Natural killer cell (primary cell): Measurements from ENCODE around the gene GSTA4. TPM values are rescaled to one million over a fixed set of nuclear protein-coding genes. Genes with fewer than 3 reads are reported as not detected.

Experiments
- ATAC-seq, 3 donors: fragments of 150-1000 bp in 2 of 3; fragments of 200-7000 bp in 1 of 3; cut with Tn5 transposase; 1 replicate in 1 of 3; 2 replicates in 2 of 3; pipeline ENCODE4 v1.10.0; 2021; ENCODE audit warnings: mild to moderate bottlenecking in 2 of 3, moderate library complexity in 2 of 3
- DNase-seq, 2 donors: peaks; one replicate each; pipeline versions ENCODE4 v3.0.0 to v3.0.0-alpha.2; 2013 to 2021; ENCODE audit warnings: mixed read lengths in 1 of 2
- H3K27ac ChIP-seq: one replicate; pipeline ENCODE4 v1.5.1; 2013; ENCODE audit warnings: mild to moderate bottlenecking, low read length
- H3K27me3 ChIP-seq: one replicate; pipeline ENCODE4 v1.6.1; 2013; ENCODE audit warnings: low read length; ENCODE audit not compliant: control insufficient read depth, insufficient read depth
- H3K36me3 ChIP-seq: one replicate; pipeline ENCODE4 v1.6.1; 2013; ENCODE audit warnings: low read length; ENCODE audit not compliant: control insufficient read depth, insufficient read depth
- H3K4me1 ChIP-seq: one replicate; pipeline ENCODE4 v1.6.1; 2013; ENCODE audit warnings: low read length; ENCODE audit not compliant: control insufficient read depth, insufficient read depth
- H3K4me3 ChIP-seq: one replicate; pipeline ENCODE4 v1.5.1; 2013; ENCODE audit warnings: low read length
- H3K9me3 ChIP-seq: one replicate; pipeline ENCODE4 v1.6.1; 2013; ENCODE audit warnings: low read length; ENCODE audit not compliant: control insufficient read depth, insufficient read depth
- H3K27ac Mint-ChIP-seq, 2 donors: one replicate each; pipeline ENCODE4 v1.8.0; 2022; ENCODE audit warnings: mild to moderate bottlenecking in 2 of 2, mixed read lengths in 2 of 2, moderate library complexity in 1 of 2
- H3K27me3 Mint-ChIP-seq, 2 donors: one replicate each; pipeline ENCODE4 v1.8.0; 2022; ENCODE audit warnings: low read depth in 2 of 2, mixed read lengths in 2 of 2
- H3K36me3 Mint-ChIP-seq: one replicate; pipeline ENCODE4 v1.8.0; 2022; ENCODE audit warnings: mixed read lengths
- H3K4me1 Mint-ChIP-seq, 2 donors: one replicate each; pipeline ENCODE4 v1.8.0; 2022; ENCODE audit warnings: mixed read lengths in 2 of 2
- H3K4me3 Mint-ChIP-seq: one replicate; pipeline ENCODE4 v1.8.0; 2022; ENCODE audit warnings: mild to moderate bottlenecking, moderate library complexity, mixed read lengths
- H3K9me3 Mint-ChIP-seq, 2 donors: one replicate each; pipeline ENCODE4 v1.8.0; 2022; ENCODE audit warnings: mixed read lengths in 2 of 2
- WGBS: methylation state at CpG from one replicate; pipeline ENCODE4 v1.1.7; 2013; ENCODE audit warnings: missing lambda C conversion rate; ENCODE audit not compliant: insufficient coverage; 5-methylcytosine and 5-hydroxymethylcytosine counted together
- intact Hi-C: fragments of 100-400 bp; cut with micrococcal nuclease; formaldehyde crosslinking; loops from one replicate; pipeline ENCODE4 v1.14.2; 2022
- total RNA-seq, 4 donors: library from RNA; stranded (reverse); fragments of 120-200 nt in 1 of 4; gene quantifications; one replicate each; pipeline versions ENCODE4 v1.2.3 to v1.2.4, GENCODE V29; 2013 to 2022
- TF ChIP-seq, protein P1 (sequence below): fragments of 200-600 bp; IDR thresholded peaks from one replicate; pipeline ENCODE4 v1.8.0; 2022; ENCODE audit warnings: antibody characterized with exemption

GSTA4 gene
- total RNA-seq, 3 donors from 2014 or later (not counting 1 experiment from before 2014, with no cell fraction given), result 0.55 to 2.5 (median 1.8) TPM

- Mint-ChIP-seq H3K27ac (no peak overlapping the region), H3K4me1 (peaks cover 0 to 5% of the 10 kb centered on the region in 2 donors), H3K9me3 (no peaks in the 10 kb centered on the region), H3K4me3 (no peak overlapping the region), H3K27me3 (no peaks in the 10 kb centered on the region), H3K36me3 (peaks cover 7% of the 10 kb centered on the region)
- no peak for ATAC-seq
- Histone ChIP-seq H3K9me3 (no peaks in the 10 kb centered on the region), H3K27me3 (no peaks in the 10 kb centered on the region), H3K4me3 (no peak overlapping the region), H3K27ac (no peak overlapping the region), H3K36me3 (peaks cover 56% of the 10 kb centered on the region), H3K4me1 (no peaks in the 10 kb centered on the region)
- 96% methylated on average over 4 of the region's 4 CpGs for WGBS
- intact Hi-C loops, result no loop called here
- DNase-seq, result no peak
- TF ChIP-seq, protein P1, sequence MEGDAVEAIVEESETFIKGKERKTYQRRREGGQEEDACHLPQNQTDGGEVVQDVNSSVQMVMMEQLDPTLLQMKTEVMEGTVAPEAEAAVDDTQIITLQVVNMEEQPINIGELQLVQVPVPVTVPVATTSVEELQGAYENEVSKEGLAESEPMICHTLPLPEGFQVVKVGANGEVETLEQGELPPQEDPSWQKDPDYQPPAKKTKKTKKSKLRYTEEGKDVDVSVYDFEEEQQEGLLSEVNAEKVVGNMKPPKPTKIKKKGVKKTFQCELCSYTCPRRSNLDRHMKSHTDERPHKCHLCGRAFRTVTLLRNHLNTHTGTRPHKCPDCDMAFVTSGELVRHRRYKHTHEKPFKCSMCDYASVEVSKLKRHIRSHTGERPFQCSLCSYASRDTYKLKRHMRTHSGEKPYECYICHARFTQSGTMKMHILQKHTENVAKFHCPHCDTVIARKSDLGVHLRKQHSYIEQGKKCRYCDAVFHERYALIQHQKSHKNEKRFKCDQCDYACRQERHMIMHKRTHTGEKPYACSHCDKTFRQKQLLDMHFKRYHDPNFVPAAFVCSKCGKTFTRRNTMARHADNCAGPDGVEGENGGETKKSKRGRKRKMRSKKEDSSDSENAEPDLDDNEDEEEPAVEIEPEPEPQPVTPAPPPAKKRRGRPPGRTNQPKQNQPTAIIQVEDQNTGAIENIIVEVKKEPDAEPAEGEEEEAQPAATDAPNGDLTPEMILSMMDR, result no peak
These were observed 36.2 kb upstream of the GSTA4 start for GRCh38 chr6:53031281-53031680.

DNA sequence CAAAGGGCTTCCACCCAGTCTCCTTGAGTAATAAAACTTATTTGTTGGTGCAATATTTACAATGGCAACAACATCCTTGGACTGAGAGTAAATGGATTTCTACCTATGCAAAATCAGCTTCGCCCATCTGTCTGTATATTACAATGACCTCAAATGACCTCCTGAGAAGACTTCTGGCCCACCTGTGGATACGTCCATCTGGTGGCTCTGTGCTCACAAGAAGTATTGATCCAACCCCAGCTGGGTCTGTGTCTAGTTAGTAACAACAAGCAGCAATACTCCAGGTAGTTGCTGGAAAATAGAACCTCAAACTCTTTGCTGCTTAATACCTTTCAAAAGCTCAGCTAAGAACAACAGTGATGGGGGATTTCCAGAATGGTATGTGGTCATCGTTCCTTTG, 34.7 kb upstream of the GSTA4 start:
- no peaks in the 10 kb centered on the region for H3K9me3 Mint-ChIP-seq
- DNase-seq (no peak), ATAC-seq (no peak)
- H3K4me1 Mint-ChIP-seq, result peaks cover 0 to 5% of the 10 kb centered on the region in 2 donors
- Histone ChIP-seq H3K27ac (no peak overlapping the region), H3K4me1 (no peaks in the 10 kb centered on the region), H3K4me3 (no peak overlapping the region), H3K27me3 (no peaks in the 10 kb centered on the region), H3K9me3 (no peaks in the 10 kb centered on the region), H3K36me3 (peaks cover 44% of the 10 kb centered on the region)
- no peak overlapping the region for H3K4me3 Mint-ChIP-seq
- H3K36me3 Mint-ChIP-seq, result peaks cover 7% of the 10 kb centered on the region
- H3K27ac Mint-ChIP-seq, result no peak overlapping the region
- TF ChIP-seq, protein P1, result no peak
- WGBS, result 98% methylated on average over 2 of the region's 3 CpGs
- intact Hi-C loops, result no loop called here
- H3K27me3 Mint-ChIP-seq, result no peaks in the 10 kb centered on the region

GRCh38 chr6:53029257-53029656, 34.2 kb upstream of the GSTA4 start:
- Histone ChIP-seq H3K27ac (no peak overlapping the region), H3K9me3 (no peaks in the 10 kb centered on the region), H3K27me3 (no peaks in the 10 kb centered on the region), H3K36me3 (peaks cover 39% of the 10 kb centered on the region), H3K4me3 (no peak overlapping the region), H3K4me1 (no peaks in the 10 kb centered on the region)
- intact Hi-C loops, result no loop called here
- Mint-ChIP-seq H3K4me1 (peaks cover 0 to 5% of the 10 kb centered on the region in 2 donors), H3K4me3 (no peak overlapping the region), H3K9me3 (no peaks in the 10 kb centered on the region), H3K27me3 (no peaks in the 10 kb centered on the region), H3K27ac (no peak overlapping the region), H3K36me3 (peaks cover 7% of the 10 kb centered on the region)
- ATAC-seq (no peak), DNase-seq (no peak)
- TF ChIP-seq, protein P1, result no peak

- no peaks in the 10 kb centered on the region for H3K9me3 Mint-ChIP-seq
- WGBS, result no CpG with 5 or more reads among the region's 1 CpG
- no peaks in the 10 kb centered on the region for H3K27me3 ChIP-seq
- no peak overlapping the region for H3K4me3 Mint-ChIP-seq
- no peaks in the 10 kb centered on the region for H3K9me3 ChIP-seq
- no peak for ATAC-seq
- H3K27ac Mint-ChIP-seq, result no peak overlapping the region
- no peaks in the 10 kb centered on the region for H3K4me1 ChIP-seq
- intact Hi-C loops, result no loop called here
- no peaks in the 10 kb centered on the region for H3K27me3 Mint-ChIP-seq
- H3K36me3 ChIP-seq, result peaks cover 37% of the 10 kb centered on the region
- DNase-seq, result no peak
- H3K4me1 Mint-ChIP-seq, result peaks cover 0 to 5% of the 10 kb centered on the region in 2 donors
- no peak overlapping the region for H3K4me3 ChIP-seq
- H3K27ac ChIP-seq, result no peak overlapping the region
- TF ChIP-seq, protein P1, result no peak
- peaks cover 7% of the 10 kb centered on the region for H3K36me3 Mint-ChIP-seq
These were observed 33.4 kb upstream of the GSTA4 start for GRCh38 chr6:53028467-53028866.
